ENCODE measurements around the gene CLEC3A. TPM values are rescaled to one million over a fixed set of nuclear protein-coding genes. Genes with fewer than 3 reads are reported as not detected.

The CLEC3A gene
- total RNA-seq, 1 experiment from 2014 or later, result not detected

DNA sequence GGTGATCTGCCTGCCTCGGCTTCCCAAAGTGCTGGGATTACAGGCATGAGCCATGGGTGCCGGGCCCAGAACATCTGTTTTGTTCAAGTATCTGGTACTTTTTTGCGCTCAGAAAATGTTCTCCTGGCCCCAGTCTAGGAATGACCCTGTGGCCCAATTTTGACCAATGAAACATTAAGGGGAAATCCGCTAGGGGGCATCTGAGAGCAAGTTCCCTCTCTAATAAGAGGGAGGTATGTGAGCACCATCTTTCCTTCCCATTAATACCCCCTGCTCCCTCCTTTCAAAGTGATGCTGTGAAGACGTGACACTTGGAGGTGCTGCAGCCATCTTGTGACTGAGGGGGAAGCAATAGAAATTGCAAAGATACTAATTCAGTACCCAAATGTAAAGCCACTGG is 16.5 kb upstream of the CLEC3A start:
- CTCF ChIA-PET, result no interaction called here
- H3K4me3 Mint-ChIP-seq (ENCODE audit: low read depth, unreplicated experiment), result no peak overlapping the region
- H3K4me1 Mint-ChIP-seq (ENCODE audit: low read depth, unreplicated experiment), result no peaks in the 10 kb centered on the region
- H3K9me3 Mint-ChIP-seq (ENCODE audit: low read depth, unreplicated experiment), result no peaks in the 10 kb centered on the region
- no peaks in the 10 kb centered on the region for H3K36me3 Mint-ChIP-seq (ENCODE audit: insufficient read depth, unreplicated experiment)
- no peaks in the 10 kb centered on the region for H3K27me3 Mint-ChIP-seq (ENCODE audit: unreplicated experiment)
- no peak for TF ChIP-seq CTCF (IDR thresholded peaks at IDR 0.05; ENCODE audit: unreplicated experiment)
- no peak overlapping the region for H3K27ac Mint-ChIP-seq (ENCODE audit: unreplicated experiment)
- intact Hi-C loops (cut with micrococcal nuclease; ENCODE audit: unreplicated experiment), result no loop called here
- BruUV-seq (replicated peaks), result no TSS peak
- DNase-seq, result no peak

DNA sequence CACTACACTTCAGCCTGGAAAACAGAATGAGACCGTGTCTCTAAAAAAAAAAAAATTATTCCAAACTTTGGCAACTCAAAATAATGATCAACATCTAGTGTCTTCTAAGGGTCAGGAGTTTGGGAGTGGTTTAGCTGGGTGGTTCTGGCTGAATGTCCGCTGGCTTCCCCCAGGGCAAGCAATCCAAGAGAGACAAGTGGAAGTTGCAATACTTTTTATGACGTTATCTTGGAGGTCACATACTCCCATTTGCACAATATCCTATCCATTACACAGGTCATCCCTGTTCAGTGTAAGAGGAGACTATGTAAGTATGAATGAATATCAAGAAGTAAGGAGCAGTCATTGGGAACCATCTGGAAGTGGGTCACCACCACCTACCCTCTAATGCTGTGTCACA is 15.2 kb upstream of the CLEC3A start:
- Mint-ChIP-seq H3K4me1 (ENCODE audit: low read depth, unreplicated experiment) (no peaks in the 10 kb centered on the region), H3K27ac (ENCODE audit: unreplicated experiment) (no peak overlapping the region), H3K4me3 (ENCODE audit: low read depth, unreplicated experiment) (no peak overlapping the region), H3K27me3 (ENCODE audit: unreplicated experiment) (no peaks in the 10 kb centered on the region), H3K9me3 (ENCODE audit: low read depth, unreplicated experiment) (no peaks in the 10 kb centered on the region), H3K36me3 (ENCODE audit: insufficient read depth, unreplicated experiment) (no peaks in the 10 kb centered on the region)
- CTCF ChIA-PET, result no interaction called here
- DNase-seq, result no peak
- TF ChIP-seq CTCF (IDR thresholded peaks at IDR 0.05; ENCODE audit: unreplicated experiment), result no peak
- intact Hi-C loops (cut with micrococcal nuclease; ENCODE audit: unreplicated experiment), result no loop called here
- no TSS peak for BruUV-seq (replicated peaks)

DNA sequence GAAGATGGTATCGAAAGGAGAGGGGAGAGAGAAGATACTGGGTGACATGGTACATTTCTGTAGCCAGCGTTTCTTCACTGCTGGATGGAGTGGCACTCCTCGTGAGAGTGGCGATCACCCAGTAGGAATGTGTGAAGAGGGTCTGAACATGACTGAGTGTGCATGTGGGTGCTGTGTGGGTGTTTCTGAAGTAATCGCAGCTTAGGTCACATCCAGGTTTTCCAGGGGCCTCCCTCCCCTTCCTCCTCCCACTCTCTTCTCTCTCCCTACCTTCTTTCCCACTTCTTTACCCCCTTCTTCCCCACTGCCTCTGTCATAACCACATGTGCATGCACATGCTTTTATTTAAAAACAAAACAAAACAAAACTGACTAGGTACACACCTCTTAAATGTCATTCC is 1.8 kb downstream of the CLEC3A start:
- no peak for DNase-seq
- H3K27me3 Mint-ChIP-seq (ENCODE audit: unreplicated experiment), result no peaks in the 10 kb centered on the region
- H3K4me3 Mint-ChIP-seq (ENCODE audit: low read depth, unreplicated experiment), result no peak overlapping the region
- H3K27ac Mint-ChIP-seq (ENCODE audit: unreplicated experiment), result no peak overlapping the region
- peaks cover 2% of the 10 kb centered on the region for H3K9me3 Mint-ChIP-seq (ENCODE audit: low read depth, unreplicated experiment)
- TF ChIP-seq CTCF (IDR thresholded peaks at IDR 0.05; ENCODE audit: unreplicated experiment), result no peak
- no peaks in the 10 kb centered on the region for H3K4me1 Mint-ChIP-seq (ENCODE audit: low read depth, unreplicated experiment)
- H3K36me3 Mint-ChIP-seq (ENCODE audit: insufficient read depth, unreplicated experiment), result no peaks in the 10 kb centered on the region
- no TSS peak for BruUV-seq (replicated peaks)
- intact Hi-C loops (cut with micrococcal nuclease; ENCODE audit: unreplicated experiment), result no loop called here
- CTCF ChIA-PET, result interaction anchor here (0.7 kb wide), 1 partner anchor 105 kb away, joined by 3 read pairs; no protein-coding TSS in a partner anchor

DNA sequence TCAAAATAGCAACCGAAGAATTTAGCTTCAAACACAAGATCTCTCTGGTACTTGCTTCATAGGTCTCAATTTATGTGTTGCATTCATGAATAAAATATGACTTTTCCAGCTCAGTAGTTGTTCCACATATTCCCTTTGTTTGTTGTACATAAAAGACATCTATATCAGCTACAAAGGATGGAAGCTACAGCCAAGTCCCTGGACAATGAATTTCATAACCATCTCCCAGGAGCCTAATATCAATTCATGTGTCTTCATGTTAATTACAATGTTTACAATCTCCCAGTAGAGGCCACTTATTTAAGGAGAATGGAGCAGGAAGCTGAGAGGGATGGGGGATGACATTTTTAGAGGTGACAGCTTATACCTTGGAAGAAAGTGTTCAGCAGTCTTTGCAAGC is 3.3 kb downstream of the CLEC3A start:
- Mint-ChIP-seq H3K36me3 (ENCODE audit: insufficient read depth, unreplicated experiment) (no peaks in the 10 kb centered on the region), H3K4me3 (ENCODE audit: low read depth, unreplicated experiment) (no peak overlapping the region), H3K27ac (ENCODE audit: unreplicated experiment) (no peak overlapping the region), H3K27me3 (ENCODE audit: unreplicated experiment) (no peaks in the 10 kb centered on the region), H3K4me1 (ENCODE audit: low read depth, unreplicated experiment) (no peaks in the 10 kb centered on the region), H3K9me3 (ENCODE audit: low read depth, unreplicated experiment) (no peaks in the 10 kb centered on the region)
- no peak for DNase-seq
- no TSS peak for BruUV-seq (replicated peaks)
- no peak for TF ChIP-seq CTCF (IDR thresholded peaks at IDR 0.05; ENCODE audit: unreplicated experiment)
- CTCF ChIA-PET, result interaction anchor here (1.2 kb wide), 1 partner anchor 23 kb away, joined by 4 read pairs; no protein-coding TSS in a partner anchor
- intact Hi-C loops (cut with micrococcal nuclease; ENCODE audit: unreplicated experiment), result no loop called here

Data from Calu3 (cell line).